GM23338 (cell line): ENCODE data around the gene BBX. TPM values are rescaled to one million over a fixed set of nuclear protein-coding genes. Genes with fewer than 3 reads are reported as not detected.

Experiments
- ATAC-seq: fragments of 200-7000 bp; cut with Tn5 transposase; 3 replicates; pipeline ENCODE4 v1.9.1; 2020
- DNase-seq: peaks from one replicate; pipeline ENCODE4 v3.0.0-alpha.2; 2015; ENCODE audit warnings: low spot score
- H2AFZ ChIP-seq: fragments of 200-600 bp; sonication (generic); 2 replicates; pipeline ENCODE4 v1.8.0; 2016; ENCODE audit warnings: antibody characterized with exemption, mild to moderate bottlenecking, moderate library complexity
- H3F3A ChIP-seq: fragments of 200-600 bp; sonication (generic); replicated peaks from 2 replicates; pipeline ENCODE4 v1.8.0; 2017; ENCODE audit warnings: antibody characterized with exemption, mixed run types, low read depth
- H3K27ac ChIP-seq: fragments of 200-600 bp; sonication (generic); 2 replicates; pipeline ENCODE4 v1.6.1; 2016; ENCODE audit warnings: low read depth
- H3K27me3 ChIP-seq: fragments of 200-600 bp; sonication (generic); 2 replicates; pipeline ENCODE4 v1.8.0; 2016; ENCODE audit warnings: mild to moderate bottlenecking, mixed run types, moderate library complexity; ENCODE audit not compliant: insufficient read depth
- H3K36me3 ChIP-seq: fragments of 200-600 bp; sonication (generic); 2 replicates; pipeline ENCODE4 v1.8.0; 2016; ENCODE audit warnings: mild to moderate bottlenecking; ENCODE audit not compliant: insufficient read depth
- H3K4me1 ChIP-seq: fragments of 200-600 bp; sonication (generic); 2 replicates; pipeline ENCODE4 v1.8.0; 2016; ENCODE audit warnings: mild to moderate bottlenecking, moderate library complexity; ENCODE audit not compliant: insufficient read depth
- H3K4me2 ChIP-seq: fragments of 200-600 bp; sonication (generic); 2 replicates; pipeline ENCODE4 v1.7.1; 2017; ENCODE audit warnings: mixed run types
- H3K4me3 ChIP-seq: fragments of 200-600 bp; sonication (generic); 2 replicates; pipeline ENCODE4 v1.6.1; 2016; ENCODE audit warnings: mixed run types
- H3K79me2 ChIP-seq: fragments of 200-600 bp; sonication (generic); replicated peaks from 2 replicates; pipeline ENCODE4 v1.8.0; 2017; ENCODE audit warnings: mild to moderate bottlenecking; ENCODE audit not compliant: insufficient read depth
- H3K9me2 ChIP-seq: fragments of 200-600 bp; sonication (generic); 2 replicates; pipeline ENCODE4 v1.8.0; 2017; ENCODE audit not compliant: insufficient read depth
- H4K20me1 ChIP-seq: fragments of 200-600 bp; sonication (generic); replicated peaks from 2 replicates; pipeline ENCODE4 v1.8.0; 2017; ENCODE audit warnings: mild to moderate bottlenecking; ENCODE audit not compliant: insufficient read depth
- H3K27ac Mint-ChIP-seq: 2 replicates; pipeline ENCODE4 v1.8.0; 2020; ENCODE audit warnings: inconsistent platforms, mild to moderate bottlenecking, moderate library complexity, mixed read lengths
- H3K27me3 Mint-ChIP-seq: 3 replicates; pipeline ENCODE4 v1.8.0; 2022; ENCODE audit warnings: low read depth, mild to moderate bottlenecking, moderate library complexity, mixed read lengths, inconsistent platforms; ENCODE audit not compliant: insufficient read depth, poor library complexity
- H3K36me3 Mint-ChIP-seq: 3 replicates; pipeline ENCODE4 v1.8.0; 2021; ENCODE audit warnings: low read depth, mild to moderate bottlenecking, inconsistent platforms, moderate library complexity, mixed read lengths
- H3K4me1 Mint-ChIP-seq: 3 replicates; pipeline ENCODE4 v1.8.0; 2020; ENCODE audit warnings: mild to moderate bottlenecking, inconsistent platforms, mixed read lengths
- H3K4me3 Mint-ChIP-seq: 3 replicates; pipeline ENCODE4 v1.8.0; 2021; ENCODE audit warnings: moderate library complexity, mild to moderate bottlenecking, inconsistent platforms, mixed read lengths
- H3K9me3 Mint-ChIP-seq: 3 replicates; pipeline ENCODE4 v1.8.0; 2020; ENCODE audit warnings: moderate library complexity, mild to moderate bottlenecking, inconsistent platforms, mixed read lengths
- CREB1 ChIP-seq: fragments of 250-450 bp; sonication (Bioruptor Pico); IDR thresholded peaks from 2 replicates; pipeline ENCODE4 v1.5.0; 2020; ENCODE audit warnings: low read depth, mild to moderate bottlenecking, moderate library complexity
- EZH2phosphoT487 ChIP-seq: fragments of 200-600 bp; sonication (generic); IDR thresholded peaks from one replicate; pipeline ENCODE4 v1.8.1; 2018; ENCODE audit warnings: antibody characterized with exemption; ENCODE audit not compliant: unreplicated experiment
- NANOG ChIP-seq: IDR thresholded peaks from 2 replicates; pipeline ENCODE4 v1.6.1; 2016; ENCODE audit warnings: antibody characterized with exemption, borderline replicate concordance
- POLR2AphosphoS5 ChIP-seq: IDR thresholded peaks from 2 replicates; pipeline ENCODE4 v1.6.1; 2016; ENCODE audit warnings: antibody characterized with exemption, low read depth
- STAT1 ChIP-seq: IDR thresholded peaks from one replicate; pipeline ENCODE4 v1.6.1; 2016; ENCODE audit warnings: antibody characterized with exemption; ENCODE audit not compliant: unreplicated experiment
- ZNF114 ChIP-seq: fragments of 250-450 bp; sonication (Bioruptor Pico); IDR thresholded peaks from 2 replicates; pipeline ENCODE4 v1.5.0; 2020; ENCODE audit warnings: mild to moderate bottlenecking, moderate library complexity
- ZNF331 ChIP-seq: fragments of 250-450 bp; sonication (Bioruptor Pico); IDR thresholded peaks from 2 replicates; pipeline ENCODE4 v1.5.0; 2020; ENCODE audit warnings: low read depth, mild to moderate bottlenecking, moderate library complexity
- polyA plus RNA-seq: library from polyadenylated mRNA; unstranded; fragments of >200 nt; fragmentation: Nextera tagmentation; extraction: Ambion mirVana; gene quantifications from 2 replicates; pipeline ENCODE4 v1.2.1, GENCODE V29; 2016
- total RNA-seq: library from RNA; depleted of rRNA; stranded (reverse); fragments of >200 nt; shearing (Covaris generic); gene quantifications from 2 replicates; pipeline ENCODE4 v1.2.3, GENCODE V29; 2014
- TF ChIP-seq, protein P1 (sequence below), 2 experiments: fragments of 200-600 bp in 1 of 2; sonication (generic) in 1 of 2; conservative IDR thresholded peaks; 2 replicates each; pipeline versions ENCODE4 v1.5.1 to v1.6.1; 2016 to 2017; ENCODE audit warnings: antibody characterized with exemption in 2 of 2, low read depth in 2 of 2, mild to moderate bottlenecking in 2 of 2, moderate library complexity in 1 of 2
- TF ChIP-seq, protein P2 (sequence below): IDR thresholded peaks from 2 replicates; pipeline ENCODE4 v1.6.1; 2016; ENCODE audit warnings: antibody characterized with exemption
- TF ChIP-seq, protein P3 (sequence below): fragments of 250-450 bp; sonication (Bioruptor Pico); IDR thresholded peaks from 2 replicates; pipeline ENCODE4 v1.5.0; 2020; ENCODE audit warnings: mild to moderate bottlenecking, moderate library complexity

BBX gene
- total and polyA plus RNA-seq, 2 experiments from 2014 or later: 35.2 to 44.1 TPM

DNA sequence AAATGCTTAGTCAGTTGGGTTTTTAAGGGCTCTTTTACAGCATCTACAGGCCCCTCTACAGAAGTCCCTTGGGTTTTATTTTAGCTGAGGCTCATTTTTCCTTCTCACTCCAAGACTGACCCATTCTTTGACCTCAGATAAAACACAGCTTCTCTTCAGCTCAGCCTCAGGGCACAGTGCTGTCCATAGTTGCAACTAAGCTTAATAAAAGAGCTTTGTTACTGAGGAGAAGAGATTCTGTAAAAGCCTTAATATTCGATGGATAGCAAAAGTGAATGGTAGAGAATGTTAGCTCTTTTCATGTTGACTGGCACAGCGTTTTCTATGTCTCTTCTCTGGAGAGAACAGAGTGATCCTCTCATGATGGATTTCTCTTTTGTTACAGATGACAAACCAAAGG, 277.9 kb downstream of the BBX start:
- DNase-seq (no peak), ATAC-seq (no peak)
- Mint-ChIP-seq H3K9me3 (no peaks in the 10 kb centered on the region), H3K4me3 (no peak overlapping the region), H3K4me1 (peaks cover 15% of the 10 kb centered on the region), H3K36me3 (peaks cover 23% of the 10 kb centered on the region), H3K27ac (no peak overlapping the region), H3K27me3 (peaks cover under 1% of the 10 kb centered on the region)
- H3K27ac ChIP-seq: no peak overlapping the region
- H3K4me3 ChIP-seq: no peak overlapping the region
- no peaks in the 10 kb centered on the region for H3K36me3 ChIP-seq
- no peaks in the 10 kb centered on the region for H3K4me1 ChIP-seq
- H3K9me2 ChIP-seq: no peaks in the 10 kb centered on the region
- no peaks in the 10 kb centered on the region; the same call in 1 of the 2 replicates for H4K20me1 ChIP-seq
- H3K4me2 ChIP-seq: no peak overlapping the region
- no peaks in the 10 kb centered on the region for H3F3A ChIP-seq
- H2AFZ ChIP-seq: no peak overlapping the region
- no peaks in the 10 kb centered on the region for H3K79me2 ChIP-seq
- no peaks in the 10 kb centered on the region for H3K27me3 ChIP-seq
- TF ChIP-seq, protein P1, sequence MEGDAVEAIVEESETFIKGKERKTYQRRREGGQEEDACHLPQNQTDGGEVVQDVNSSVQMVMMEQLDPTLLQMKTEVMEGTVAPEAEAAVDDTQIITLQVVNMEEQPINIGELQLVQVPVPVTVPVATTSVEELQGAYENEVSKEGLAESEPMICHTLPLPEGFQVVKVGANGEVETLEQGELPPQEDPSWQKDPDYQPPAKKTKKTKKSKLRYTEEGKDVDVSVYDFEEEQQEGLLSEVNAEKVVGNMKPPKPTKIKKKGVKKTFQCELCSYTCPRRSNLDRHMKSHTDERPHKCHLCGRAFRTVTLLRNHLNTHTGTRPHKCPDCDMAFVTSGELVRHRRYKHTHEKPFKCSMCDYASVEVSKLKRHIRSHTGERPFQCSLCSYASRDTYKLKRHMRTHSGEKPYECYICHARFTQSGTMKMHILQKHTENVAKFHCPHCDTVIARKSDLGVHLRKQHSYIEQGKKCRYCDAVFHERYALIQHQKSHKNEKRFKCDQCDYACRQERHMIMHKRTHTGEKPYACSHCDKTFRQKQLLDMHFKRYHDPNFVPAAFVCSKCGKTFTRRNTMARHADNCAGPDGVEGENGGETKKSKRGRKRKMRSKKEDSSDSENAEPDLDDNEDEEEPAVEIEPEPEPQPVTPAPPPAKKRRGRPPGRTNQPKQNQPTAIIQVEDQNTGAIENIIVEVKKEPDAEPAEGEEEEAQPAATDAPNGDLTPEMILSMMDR (conservative IDR thresholded peaks at IDR 0.05; ENCODE audit: low read depth in 2 of 2): no peak
- no peak for TF ChIP-seq EZH2phosphoT487
- TF ChIP-seq CREB1: no peak
- TF ChIP-seq, protein P2, sequence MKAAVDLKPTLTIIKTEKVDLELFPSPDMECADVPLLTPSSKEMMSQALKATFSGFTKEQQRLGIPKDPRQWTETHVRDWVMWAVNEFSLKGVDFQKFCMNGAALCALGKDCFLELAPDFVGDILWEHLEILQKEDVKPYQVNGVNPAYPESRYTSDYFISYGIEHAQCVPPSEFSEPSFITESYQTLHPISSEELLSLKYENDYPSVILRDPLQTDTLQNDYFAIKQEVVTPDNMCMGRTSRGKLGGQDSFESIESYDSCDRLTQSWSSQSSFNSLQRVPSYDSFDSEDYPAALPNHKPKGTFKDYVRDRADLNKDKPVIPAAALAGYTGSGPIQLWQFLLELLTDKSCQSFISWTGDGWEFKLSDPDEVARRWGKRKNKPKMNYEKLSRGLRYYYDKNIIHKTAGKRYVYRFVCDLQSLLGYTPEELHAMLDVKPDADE: no peak
- TF ChIP-seq ZNF331 (CRISPR knock-in tag): no peak
- TF ChIP-seq NANOG: no peak
- no peak for TF ChIP-seq ZNF114

DNA sequence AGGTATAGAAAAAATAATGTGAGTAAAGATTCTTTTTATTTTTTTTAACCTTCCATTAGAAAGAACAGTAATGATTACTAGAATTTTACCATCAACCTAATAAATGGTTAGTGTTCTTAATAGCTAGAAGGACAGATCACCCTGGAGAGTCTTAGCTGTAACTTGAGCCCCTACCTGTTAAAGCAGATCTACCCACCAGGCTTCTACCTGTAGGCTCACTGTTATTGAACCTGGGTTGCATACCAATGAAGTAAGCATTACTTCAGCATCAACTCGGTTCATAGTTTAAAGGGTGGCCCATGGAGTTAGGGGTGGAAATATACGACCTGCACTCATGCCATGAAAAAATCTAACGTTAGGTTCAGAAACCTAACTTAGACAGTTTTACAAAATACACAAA, 280.4 kb downstream of the BBX start:
- Histone ChIP-seq H3K4me1 (no peaks in the 10 kb centered on the region), H3K4me3 (no peak overlapping the region), H4K20me1 (no peaks in the 10 kb centered on the region; the same call in 1 of the 2 replicates), H3K4me2 (no peak overlapping the region), H3K36me3 (no peaks in the 10 kb centered on the region; the same call in 1 of the 2 replicates), H3K27me3 (no peaks in the 10 kb centered on the region), H3F3A (no peaks in the 10 kb centered on the region), H3K79me2 (no peaks in the 10 kb centered on the region), H2AFZ (no peak overlapping the region), H3K27ac (no peak overlapping the region), H3K9me2 (no peaks in the 10 kb centered on the region)
- Mint-ChIP-seq H3K27ac (0 out of 2 replicates have a peak overlapping the region, but pooled peaks have one; percentile 11), H3K9me3 (no peaks in the 10 kb centered on the region), H3K4me3 (no peak overlapping the region), H3K27me3 (no peaks in the 10 kb centered on the region), H3K4me1 (peaks cover 15% of the 10 kb centered on the region), H3K36me3 (peaks cover 27% of the 10 kb centered on the region)
- DNase-seq (peak; percentile 26), ATAC-seq (peak; percentile 96)
- TF ChIP-seq, protein P3, sequence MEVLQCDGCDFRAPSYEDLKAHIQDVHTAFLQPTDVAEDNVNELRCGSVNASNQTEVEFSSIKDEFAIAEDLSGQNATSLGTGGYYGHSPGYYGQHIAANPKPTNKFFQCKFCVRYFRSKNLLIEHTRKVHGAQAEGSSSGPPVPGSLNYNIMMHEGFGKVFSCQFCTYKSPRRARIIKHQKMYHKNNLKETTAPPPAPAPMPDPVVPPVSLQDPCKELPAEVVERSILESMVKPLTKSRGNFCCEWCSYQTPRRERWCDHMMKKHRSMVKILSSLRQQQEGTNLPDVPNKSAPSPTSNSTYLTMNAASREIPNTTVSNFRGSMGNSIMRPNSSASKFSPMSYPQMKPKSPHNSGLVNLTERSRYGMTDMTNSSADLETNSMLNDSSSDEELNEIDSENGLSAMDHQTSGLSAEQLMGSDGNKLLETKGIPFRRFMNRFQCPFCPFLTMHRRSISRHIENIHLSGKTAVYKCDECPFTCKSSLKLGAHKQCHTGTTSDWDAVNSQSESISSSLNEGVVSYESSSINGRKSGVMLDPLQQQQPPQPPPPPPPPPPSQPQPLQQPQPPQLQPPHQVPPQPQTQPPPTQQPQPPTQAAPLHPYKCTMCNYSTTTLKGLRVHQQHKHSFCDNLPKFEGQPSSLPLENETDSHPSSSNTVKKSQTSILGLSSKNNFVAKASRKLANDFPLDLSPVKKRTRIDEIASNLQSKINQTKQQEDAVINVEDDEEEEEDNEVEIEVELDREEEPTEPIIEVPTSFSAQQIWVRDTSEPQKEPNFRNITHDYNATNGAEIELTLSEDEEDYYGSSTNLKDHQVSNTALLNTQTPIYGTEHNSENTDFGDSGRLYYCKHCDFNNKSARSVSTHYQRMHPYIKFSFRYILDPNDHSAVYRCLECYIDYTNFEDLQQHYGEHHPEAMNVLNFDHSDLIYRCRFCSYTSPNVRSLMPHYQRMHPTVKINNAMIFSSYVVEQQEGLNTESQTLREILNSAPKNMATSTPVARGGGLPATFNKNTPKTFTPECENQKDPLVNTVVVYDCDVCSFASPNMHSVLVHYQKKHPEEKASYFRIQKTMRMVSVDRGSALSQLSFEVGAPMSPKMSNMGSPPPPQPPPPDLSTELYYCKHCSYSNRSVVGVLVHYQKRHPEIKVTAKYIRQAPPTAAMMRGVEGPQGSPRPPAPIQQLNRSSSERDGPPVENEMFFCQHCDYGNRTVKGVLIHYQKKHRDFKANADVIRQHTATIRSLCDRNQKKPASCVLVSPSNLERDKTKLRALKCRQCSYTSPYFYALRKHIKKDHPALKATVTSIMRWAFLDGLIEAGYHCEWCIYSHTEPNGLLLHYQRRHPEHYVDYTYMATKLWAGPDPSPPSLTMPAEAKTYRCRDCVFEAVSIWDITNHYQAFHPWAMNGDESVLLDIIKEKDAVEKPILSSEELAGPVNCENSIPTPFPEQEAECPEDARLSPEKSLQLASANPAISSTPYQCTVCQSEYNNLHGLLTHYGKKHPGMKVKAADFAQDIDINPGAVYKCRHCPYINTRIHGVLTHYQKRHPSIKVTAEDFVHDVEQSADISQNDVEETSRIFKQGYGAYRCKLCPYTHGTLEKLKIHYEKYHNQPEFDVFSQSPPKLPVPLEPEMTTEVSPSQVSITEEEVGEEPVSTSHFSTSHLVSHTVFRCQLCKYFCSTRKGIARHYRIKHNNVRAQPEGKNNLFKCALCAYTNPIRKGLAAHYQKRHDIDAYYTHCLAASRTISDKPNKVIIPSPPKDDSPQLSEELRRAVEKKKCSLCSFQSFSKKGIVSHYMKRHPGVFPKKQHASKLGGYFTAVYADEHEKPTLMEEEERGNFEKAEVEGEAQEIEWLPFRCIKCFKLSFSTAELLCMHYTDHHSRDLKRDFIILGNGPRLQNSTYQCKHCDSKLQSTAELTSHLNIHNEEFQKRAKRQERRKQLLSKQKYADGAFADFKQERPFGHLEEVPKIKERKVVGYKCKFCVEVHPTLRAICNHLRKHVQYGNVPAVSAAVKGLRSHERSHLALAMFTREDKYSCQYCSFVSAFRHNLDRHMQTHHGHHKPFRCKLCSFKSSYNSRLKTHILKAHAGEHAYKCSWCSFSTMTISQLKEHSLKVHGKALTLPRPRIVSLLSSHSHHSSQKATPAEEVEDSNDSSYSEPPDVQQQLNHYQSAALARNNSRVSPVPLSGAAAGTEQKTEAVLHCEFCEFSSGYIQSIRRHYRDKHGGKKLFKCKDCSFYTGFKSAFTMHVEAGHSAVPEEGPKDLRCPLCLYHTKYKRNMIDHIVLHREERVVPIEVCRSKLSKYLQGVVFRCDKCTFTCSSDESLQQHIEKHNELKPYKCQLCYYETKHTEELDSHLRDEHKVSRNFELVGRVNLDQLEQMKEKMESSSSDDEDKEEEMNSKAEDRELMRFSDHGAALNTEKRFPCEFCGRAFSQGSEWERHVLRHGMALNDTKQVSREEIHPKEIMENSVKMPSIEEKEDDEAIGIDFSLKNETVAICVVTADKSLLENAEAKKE (CRISPR knock-in tag): no peak
- TF ChIP-seq CREB1 (no peak), STAT1 (no peak), POLR2AphosphoS5 (no peak)
- TF ChIP-seq, protein P2: no peak
- TF ChIP-seq, protein P1 (conservative IDR thresholded peaks at IDR 0.05; ENCODE audit: low read depth in 2 of 2): no peak
